GM13976 (cell line): ENCODE measurements around the gene LENG8.

ENCODE experiments used
- DNase-seq: peaks from one replicate; pipeline ENCODE4 v3.0.0; 2012; ENCODE audit warnings: low spot score
- in situ Hi-C: fragments of 300-500 bp; cut with MboI; formaldehyde crosslinking; loops from one replicate; pipeline ENCODE4 v1.12.0; 2022; ENCODE audit warnings: low sequenced_read_pairs, mixed read lengths, inconsistent platforms; ENCODE audit not compliant: unreplicated experiment
- TF ChIP-seq, protein P1 (sequence below): IDR thresholded peaks from 2 replicates; pipeline ENCODE4 v1.5.1; 2012; ENCODE audit warnings: borderline replicate concordance, mild to moderate bottlenecking; ENCODE audit not compliant: insufficient read depth; ENCODE audit errors: extremely low read depth, missing control alignments, control extremely low read depth

The LENG8 gene

GRCh38 chr19:54418030-54418929 lies 30.7 kb upstream of the LENG8 start:
- peak; percentile 75 for DNase-seq
- TF ChIP-seq, protein P1, sequence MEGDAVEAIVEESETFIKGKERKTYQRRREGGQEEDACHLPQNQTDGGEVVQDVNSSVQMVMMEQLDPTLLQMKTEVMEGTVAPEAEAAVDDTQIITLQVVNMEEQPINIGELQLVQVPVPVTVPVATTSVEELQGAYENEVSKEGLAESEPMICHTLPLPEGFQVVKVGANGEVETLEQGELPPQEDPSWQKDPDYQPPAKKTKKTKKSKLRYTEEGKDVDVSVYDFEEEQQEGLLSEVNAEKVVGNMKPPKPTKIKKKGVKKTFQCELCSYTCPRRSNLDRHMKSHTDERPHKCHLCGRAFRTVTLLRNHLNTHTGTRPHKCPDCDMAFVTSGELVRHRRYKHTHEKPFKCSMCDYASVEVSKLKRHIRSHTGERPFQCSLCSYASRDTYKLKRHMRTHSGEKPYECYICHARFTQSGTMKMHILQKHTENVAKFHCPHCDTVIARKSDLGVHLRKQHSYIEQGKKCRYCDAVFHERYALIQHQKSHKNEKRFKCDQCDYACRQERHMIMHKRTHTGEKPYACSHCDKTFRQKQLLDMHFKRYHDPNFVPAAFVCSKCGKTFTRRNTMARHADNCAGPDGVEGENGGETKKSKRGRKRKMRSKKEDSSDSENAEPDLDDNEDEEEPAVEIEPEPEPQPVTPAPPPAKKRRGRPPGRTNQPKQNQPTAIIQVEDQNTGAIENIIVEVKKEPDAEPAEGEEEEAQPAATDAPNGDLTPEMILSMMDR, result no peak
- in situ Hi-C loops, result no loop called here

DNA sequence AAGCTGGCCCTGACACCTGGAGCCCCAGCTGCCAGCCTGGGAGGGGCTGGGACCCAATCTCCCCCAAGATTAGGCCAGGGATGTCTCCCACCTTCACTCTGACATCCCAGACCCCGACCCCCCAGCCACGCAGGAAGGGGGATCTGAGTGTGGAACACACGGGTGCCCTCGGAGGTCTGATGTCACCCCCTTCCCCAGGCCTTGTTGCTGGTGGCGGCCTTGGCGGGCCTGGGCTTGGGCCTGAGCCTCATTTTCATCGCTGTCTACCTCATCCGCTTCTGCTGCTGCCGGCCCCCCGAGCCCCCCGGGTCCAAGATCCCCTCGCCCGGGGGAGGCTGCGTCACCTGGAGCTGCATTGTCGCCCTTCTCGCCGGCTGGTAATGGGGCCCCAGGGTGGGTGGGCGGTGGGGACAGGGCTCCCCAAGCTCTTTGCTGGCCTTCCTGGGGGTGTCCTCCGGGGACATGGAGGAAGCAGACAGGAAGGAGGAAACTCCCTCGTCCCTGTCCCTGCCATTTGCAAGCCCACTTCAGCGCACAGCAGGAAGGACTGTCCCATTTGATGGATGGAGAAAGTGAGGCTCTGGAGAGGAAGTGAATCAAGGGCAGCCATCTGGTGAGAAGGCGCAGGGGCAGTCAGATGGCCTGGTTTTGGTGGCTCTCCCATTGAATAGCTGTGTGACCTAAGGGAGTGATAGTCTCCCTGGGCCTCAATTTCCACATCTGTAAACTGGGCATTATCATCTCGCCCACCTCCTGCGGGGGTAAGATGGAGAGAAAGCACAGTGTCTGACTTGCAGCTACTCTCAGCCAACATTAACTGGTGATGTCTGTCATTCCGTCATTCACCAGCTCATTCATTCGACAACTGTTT lies 29.8 kb upstream of the LENG8 start:
- DNase-seq, result no peak
- in situ Hi-C loops, result no loop called here
- TF ChIP-seq, protein P1, result no peak

DNA sequence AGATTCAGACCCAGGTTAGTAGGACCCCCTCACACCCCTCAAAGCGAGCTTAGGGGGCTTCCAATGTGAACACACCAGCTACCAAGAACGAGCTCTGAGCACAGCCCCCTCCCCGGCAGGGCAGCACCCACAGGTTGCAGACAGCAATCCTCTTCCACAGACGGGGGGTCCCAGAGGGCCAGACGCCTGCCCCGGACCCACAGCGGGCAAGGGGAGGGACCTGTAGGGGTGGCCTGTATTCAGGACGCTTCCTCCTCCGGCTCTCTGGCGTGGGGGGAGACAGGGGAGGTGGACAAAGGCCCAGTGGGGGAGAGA lies 29.0 kb upstream of the LENG8 start:
- DNase-seq, result no peak
- in situ Hi-C loops, result no loop called here
- TF ChIP-seq, protein P1, result no peak

DNA sequence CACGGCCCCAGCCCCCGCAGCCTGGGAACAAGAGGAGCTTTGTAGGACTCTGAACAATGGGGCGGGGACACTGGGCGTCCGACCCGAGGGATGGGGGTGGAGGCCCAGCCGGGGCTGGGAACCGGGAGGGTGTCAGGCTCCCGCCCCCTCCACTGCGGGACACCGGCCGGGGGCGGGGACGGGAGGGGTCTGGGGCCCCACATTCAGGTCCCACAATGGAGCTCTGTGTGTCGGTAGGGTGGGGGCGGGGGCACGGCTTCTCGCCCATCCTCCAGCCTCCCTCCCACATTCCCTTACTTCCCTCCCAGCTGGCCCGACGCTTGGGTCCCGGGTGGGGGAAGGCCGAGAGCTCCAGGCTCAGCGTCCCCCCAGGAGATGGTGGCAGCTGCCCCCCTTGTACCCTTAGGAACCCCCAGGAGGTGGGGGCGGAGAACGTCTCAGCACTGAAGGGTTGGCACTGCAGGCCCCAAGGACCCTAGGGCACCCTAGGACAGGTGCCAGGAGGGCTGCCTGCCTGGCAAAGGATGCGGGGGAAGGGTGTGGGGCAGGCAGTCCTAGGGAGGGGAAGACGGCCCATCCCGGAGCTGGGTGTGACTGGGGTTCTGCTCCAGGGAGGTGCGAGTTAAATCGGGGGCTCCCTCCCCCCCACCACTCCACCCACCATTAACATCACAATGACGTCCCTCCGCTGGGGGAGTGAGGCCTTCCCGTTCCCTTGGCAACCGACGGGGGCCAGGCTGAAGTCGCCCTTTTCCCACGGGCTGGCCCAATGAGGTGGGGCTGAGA lies 28.4 kb upstream of the LENG8 start:
- in situ Hi-C loops, result no loop called here
- TF ChIP-seq, protein P1, result no peak
- DNase-seq, result peak; percentile 36

DNA sequence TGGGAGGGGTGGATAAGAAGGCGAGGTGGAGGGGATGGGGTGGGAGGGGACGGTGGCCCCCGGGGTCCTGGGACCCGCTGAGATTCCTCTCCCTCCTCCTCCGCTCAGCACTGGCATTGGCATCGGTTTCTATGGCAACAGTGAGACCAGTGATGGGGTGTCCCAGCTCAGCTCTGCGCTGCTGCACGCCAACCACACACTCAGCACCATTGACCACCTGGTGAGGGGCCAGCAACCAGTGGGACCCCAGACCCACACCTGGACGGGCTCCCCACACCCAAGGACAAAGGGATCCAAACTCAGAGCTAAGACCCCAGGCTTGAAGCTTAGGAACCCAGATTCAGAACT lies 27.9 kb upstream of the LENG8 start:
- TF ChIP-seq, protein P1, result no peak
- in situ Hi-C loops, result no loop called here
- DNase-seq, result peak; percentile 31

DNA sequence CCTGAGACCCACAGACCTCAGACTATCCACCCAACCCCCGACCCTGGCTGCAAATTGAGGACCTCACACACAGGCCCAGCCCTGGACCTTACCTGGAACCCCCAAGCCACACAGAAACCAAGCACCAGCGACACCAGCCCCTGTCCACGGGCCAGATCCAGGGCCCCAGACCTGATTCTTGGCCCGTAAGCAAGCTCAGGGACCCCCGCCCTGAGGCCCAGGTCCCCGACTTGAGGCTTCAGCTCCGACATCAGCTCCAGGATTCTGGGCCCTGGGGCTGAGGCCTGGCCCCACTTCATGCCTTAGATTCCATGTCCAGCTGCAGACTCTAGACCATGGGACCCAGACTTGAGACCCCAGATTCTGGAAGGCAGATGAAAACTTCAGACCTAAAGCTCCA lies 27.5 kb upstream of the LENG8 start:
- TF ChIP-seq, protein P1, result no peak
- in situ Hi-C loops, result no loop called here
- no peak for DNase-seq
